BLaER1 treated with 17β-estradiol and CSF1 and Interleukin-3, amounts not matched to agents 10 nM and 100 nM (cell line): ENCODE measurements around the gene PDZRN3.
A peak's percentile ranks its signal among the peaks of the same experiment; 100 is the strongest.

ENCODE experiments used
- H3K27ac ChIP-seq, 11 experiments: shearing (Covaris generic); formaldehyde crosslinking; 2 replicates each; pipeline ENCODE4 v1.8.1; 2022
- H3K27me3 ChIP-seq, 11 experiments: shearing (Covaris generic); formaldehyde crosslinking; 2 replicates each; pipeline ENCODE4 v1.8.1; 2022
- H3K36me3 ChIP-seq, 11 experiments: shearing (Covaris generic); formaldehyde crosslinking; 2 replicates each; pipeline ENCODE4 v1.8.1; 2022
- H3K4me1 ChIP-seq, 10 experiments: shearing (Covaris generic); formaldehyde crosslinking; 2 replicates each; pipeline ENCODE4 v1.8.1; 2022
- H3K4me2 ChIP-seq, 11 experiments: shearing (Covaris generic); formaldehyde crosslinking; 2 replicates each; pipeline ENCODE4 v1.8.1; 2022
- H3K4me3 ChIP-seq, 10 experiments: shearing (Covaris generic); formaldehyde crosslinking; 2 replicates each; pipeline ENCODE4 v1.8.1; 2022
- H3K9ac ChIP-seq, 11 experiments: shearing (Covaris generic); formaldehyde crosslinking; 2 replicates each; pipeline ENCODE4 v1.8.1; 2022
- H3K9me3 ChIP-seq, 11 experiments: shearing (Covaris generic); formaldehyde crosslinking; replicated peaks in 1 of 11; 2 replicates each; pipeline ENCODE4 v1.8.1; 2022
- H4K20me1 ChIP-seq, 11 experiments: shearing (Covaris generic); formaldehyde crosslinking; 2 replicates each; pipeline ENCODE4 v1.8.1; 2022
- Cebpa-rat ChIP-seq, 11 experiments: shearing (Covaris generic); IDR thresholded peaks; 2 replicates each; pipeline ENCODE4 v1.8.1; 2022

PDZRN3 gene

DNA sequence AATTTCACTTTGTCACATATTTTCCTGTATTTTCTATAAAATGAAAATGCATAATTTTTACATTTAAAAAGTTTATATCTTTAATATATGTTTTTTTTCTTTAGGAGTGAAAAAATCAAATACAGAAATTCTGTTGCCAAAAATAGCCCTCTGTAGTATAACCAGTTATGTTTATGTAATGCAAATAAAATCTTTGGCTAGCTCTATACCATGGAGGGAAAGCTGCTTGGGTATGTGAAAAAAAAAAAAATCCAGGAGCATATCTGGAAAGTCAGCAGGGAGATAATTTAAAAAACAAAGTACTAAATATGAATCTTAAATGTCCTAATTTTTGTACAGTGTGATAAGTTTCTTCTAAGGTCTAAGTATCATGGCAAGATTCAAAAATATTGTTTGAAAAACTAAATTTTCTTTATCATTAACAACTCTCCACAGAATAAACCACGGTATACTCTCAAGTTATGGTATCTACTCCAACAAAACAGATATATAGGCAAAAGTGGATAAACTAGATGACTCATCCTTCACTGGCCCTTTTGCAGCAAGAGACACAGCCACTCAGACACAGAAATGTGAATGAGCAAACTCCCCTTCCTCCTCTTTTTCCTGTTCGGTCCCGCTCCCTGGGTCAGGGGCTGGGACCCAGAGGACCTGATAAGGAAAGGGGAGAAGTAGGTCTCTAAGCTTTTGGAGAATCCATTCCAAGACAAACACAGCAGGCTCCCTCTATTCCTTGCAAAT lies 66.6 kb downstream of the PDZRN3 start:
- H3K9ac ChIP-seq, result no peak overlapping the region
- TF ChIP-seq Cebpa-rat (IDR thresholded peaks at IDR 0.05), result no peak
- no peaks in the 10 kb centered on the region for H3K36me3 ChIP-seq
- H3K27me3 ChIP-seq, result no peaks in the 10 kb centered on the region
- no peak overlapping the region for H3K4me3 ChIP-seq
- no peaks in the 10 kb centered on the region for H4K20me1 ChIP-seq
- H3K4me1 ChIP-seq, result no peaks in the 10 kb centered on the region
- no peak overlapping the region for H3K27ac ChIP-seq
- H3K9me3 ChIP-seq, result no peaks in the 10 kb centered on the region
- H3K4me2 ChIP-seq, result no peak overlapping the region

- Histone ChIP-seq H3K27ac (no peak overlapping the region), H3K9me3 (no peaks in the 10 kb centered on the region), H3K36me3 (no peaks in the 10 kb centered on the region), H3K4me3 (no peak overlapping the region), H3K4me2 (no peak overlapping the region), H3K4me1 (no peaks in the 10 kb centered on the region), H4K20me1 (no peaks in the 10 kb centered on the region), H3K9ac (no peak overlapping the region), H3K27me3 (no peaks in the 10 kb centered on the region)
- TF ChIP-seq Cebpa-rat (IDR thresholded peaks at IDR 0.05), result no peak
Observed at GRCh38 chr3:73556520-73557372, 68.0 kb downstream of the PDZRN3 start.

DNA sequence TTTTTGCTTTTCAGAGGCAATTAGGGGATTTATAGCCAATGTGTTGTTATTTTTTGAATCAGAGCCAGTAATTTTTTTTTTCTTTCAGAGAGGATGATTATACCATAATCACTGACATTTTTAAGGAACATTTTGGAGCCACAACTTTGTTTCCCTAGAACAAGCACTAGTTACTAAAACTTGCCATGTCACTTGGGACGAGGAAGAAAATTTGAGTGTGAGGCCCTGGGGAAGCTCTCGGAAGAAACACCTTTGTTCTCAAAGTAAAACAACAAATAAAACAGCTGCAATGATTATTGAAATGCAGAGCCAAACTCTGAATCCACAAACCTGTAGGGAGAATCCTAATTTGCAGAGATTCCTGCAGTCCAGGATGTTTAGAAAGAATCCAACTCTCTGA lies 69.7 kb downstream of the PDZRN3 start:
- H3K9me3 ChIP-seq, result no peaks in the 10 kb centered on the region
- H3K27me3 ChIP-seq, result no peaks in the 10 kb centered on the region
- no peak overlapping the region for H3K4me2 ChIP-seq
- no peak overlapping the region for H3K9ac ChIP-seq
- H3K27ac ChIP-seq, result no peak overlapping the region
- TF ChIP-seq Cebpa-rat (IDR thresholded peaks at IDR 0.05), result no peak
- H4K20me1 ChIP-seq, result no peaks in the 10 kb centered on the region
- H3K4me3 ChIP-seq, result no peak overlapping the region
- H3K4me1 ChIP-seq, result peaks cover 0 to 4% (median 0%) of the 10 kb centered on the region in 10 experiments; a peak in 3 of 20 replicates
- H3K36me3 ChIP-seq, result no peaks in the 10 kb centered on the region

DNA sequence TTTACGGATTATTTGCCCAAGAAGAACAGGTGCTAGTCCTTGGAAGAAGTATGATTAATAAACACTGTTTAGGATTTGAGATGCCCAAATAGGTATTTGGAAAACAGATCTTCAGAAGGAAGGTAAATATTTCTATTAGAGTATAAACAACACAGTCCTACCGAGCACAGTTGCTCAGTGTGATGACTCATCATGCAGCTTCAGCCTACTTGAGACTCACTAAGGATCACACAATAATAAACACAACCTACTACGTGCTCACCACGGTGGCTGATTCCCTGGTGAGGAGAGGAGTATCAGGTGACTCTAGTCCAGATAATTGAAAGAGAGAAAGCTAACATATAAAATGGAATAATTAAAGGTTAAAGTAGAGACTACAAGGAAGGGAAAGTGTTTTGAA lies 72.0 kb downstream of the PDZRN3 start:
- Histone ChIP-seq H3K4me2 (no peak overlapping the region), H3K27ac (no peak overlapping the region), H3K4me3 (no peak overlapping the region), H4K20me1 (no peaks in the 10 kb centered on the region), H3K27me3 (no peaks in the 10 kb centered on the region), H3K9ac (no peak overlapping the region), H3K4me1 (peaks cover 0 to 13% (median 1%) of the 10 kb centered on the region in 10 experiments; a peak in 5 of 20 replicates), H3K36me3 (no peaks in the 10 kb centered on the region), H3K9me3 (no peaks in the 10 kb centered on the region)
- no peak for TF ChIP-seq Cebpa-rat (IDR thresholded peaks at IDR 0.05)

DNA sequence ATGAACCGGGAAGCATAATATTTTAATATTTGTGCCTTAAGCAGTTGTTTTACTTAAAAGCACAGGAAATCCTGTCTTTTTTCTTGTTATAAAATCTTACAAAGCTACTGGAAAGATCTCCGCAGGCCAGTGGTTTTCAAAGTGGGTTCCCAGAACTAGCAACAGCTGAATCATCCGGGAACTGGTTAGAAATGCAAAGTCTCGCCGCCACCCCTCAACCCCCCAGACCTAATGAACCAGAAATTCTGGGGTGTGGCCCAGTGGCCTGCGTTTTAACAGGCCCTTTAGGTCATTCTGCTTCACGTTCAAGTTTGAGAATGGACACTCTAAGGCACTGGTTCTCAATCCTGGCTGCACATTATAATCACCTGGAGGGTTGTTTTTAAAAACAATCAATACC lies 74.7 kb downstream of the PDZRN3 start:
- no peak for TF ChIP-seq Cebpa-rat (IDR thresholded peaks at IDR 0.05)
- H3K9me3 ChIP-seq, result no peaks in the 10 kb centered on the region
- no peaks in the 10 kb centered on the region for H3K36me3 ChIP-seq
- peaks cover 0 to 17% (median 1%) of the 10 kb centered on the region in 10 experiments; a peak in 6 of 20 replicates for H3K4me1 ChIP-seq
- H3K4me3 ChIP-seq, result no peak overlapping the region
- H3K27ac ChIP-seq, result no peak overlapping the region
- H3K4me2 ChIP-seq, result peak overlapping the region in 5 of 11 experiments; percentile 3 to 45 (median 10); a peak in 5 of 22 replicates
- no peak overlapping the region for H3K9ac ChIP-seq
- no peaks in the 10 kb centered on the region for H3K27me3 ChIP-seq
- H4K20me1 ChIP-seq, result no peaks in the 10 kb centered on the region

GRCh38 chr3:73549051-73549600 lies 75.6 kb downstream of the PDZRN3 start:
- H3K4me2 ChIP-seq, result no peak overlapping the region
- H3K4me3 ChIP-seq, result no peak overlapping the region
- H3K27me3 ChIP-seq, result no peaks in the 10 kb centered on the region
- no peaks in the 10 kb centered on the region for H3K9me3 ChIP-seq
- no peaks in the 10 kb centered on the region for H4K20me1 ChIP-seq
- TF ChIP-seq Cebpa-rat (IDR thresholded peaks at IDR 0.05), result no peak
- peaks cover 0 to 17% (median 1%) of the 10 kb centered on the region in 10 experiments; a peak in 6 of 20 replicates for H3K4me1 ChIP-seq
- no peak overlapping the region for H3K9ac ChIP-seq
- H3K27ac ChIP-seq, result no peak overlapping the region
- H3K36me3 ChIP-seq, result no peaks in the 10 kb centered on the region

DNA sequence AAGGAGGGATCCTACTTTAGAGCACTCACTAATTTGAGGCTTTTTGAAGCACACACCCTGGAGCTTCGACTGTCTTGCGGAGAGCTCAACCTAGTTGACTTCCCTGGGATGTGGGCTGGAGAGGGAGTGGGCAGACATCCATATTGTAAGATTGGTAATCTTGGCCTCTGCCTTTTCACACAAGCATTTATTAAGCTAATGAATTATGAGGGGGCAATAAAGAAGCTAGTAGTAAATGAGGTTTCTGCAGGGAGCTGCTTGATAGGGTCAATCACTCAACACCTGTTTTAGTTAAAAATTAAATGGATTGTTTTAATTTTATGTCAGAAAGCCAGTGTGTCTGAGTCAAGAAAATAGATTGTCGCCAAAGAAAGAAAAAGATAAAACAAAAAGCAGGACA lies 76.3 kb downstream of the PDZRN3 start:
- no peaks in the 10 kb centered on the region for H4K20me1 ChIP-seq
- no peaks in the 10 kb centered on the region for H3K36me3 ChIP-seq
- peaks cover 0 to 17% (median 1%) of the 10 kb centered on the region in 10 experiments; a peak in 6 of 20 replicates for H3K4me1 ChIP-seq
- no peak overlapping the region for H3K4me3 ChIP-seq
- H3K27ac ChIP-seq, result no peak overlapping the region
- H3K4me2 ChIP-seq, result no peak overlapping the region
- no peak overlapping the region for H3K9ac ChIP-seq
- TF ChIP-seq Cebpa-rat (IDR thresholded peaks at IDR 0.05), result no peak
- H3K9me3 ChIP-seq, result no peaks in the 10 kb centered on the region
- H3K27me3 ChIP-seq, result no peaks in the 10 kb centered on the region

- no peak for TF ChIP-seq Cebpa-rat (IDR thresholded peaks at IDR 0.05)
- Histone ChIP-seq H3K9ac (no peak overlapping the region), H3K4me2 (peak overlapping the region in 2 of 11 experiments; percentile 6 to 7; a peak in 2 of 22 replicates), H3K9me3 (no peaks in the 10 kb centered on the region), H3K36me3 (no peaks in the 10 kb centered on the region), H4K20me1 (no peaks in the 10 kb centered on the region), H3K4me3 (no peak overlapping the region), H3K27ac (0 out of 22 replicates have a peak overlapping the region, but pooled peaks of 1 of the 11 experiments have one; percentile 9), H3K27me3 (no peaks in the 10 kb centered on the region), H3K4me1 (peaks cover 0 to 17% (median 1%) of the 10 kb centered on the region in 10 experiments; a peak in 6 of 20 replicates)
Observed at GRCh38 chr3:73547427-73548248, 77.1 kb downstream of the PDZRN3 start.
